Small intestine (tissue), 7 donors: Measurements from ENCODE around the gene PCDH12. TPM values are rescaled to one million over a fixed set of nuclear protein-coding genes. Genes with fewer than 3 reads are reported as not detected.

Source experiments
- DNase-seq, 2 donors: peaks; one replicate each; pipeline versions ENCODE4 v3.0.0 to v3.0.0-alpha.2; 2013
- FAIRE-seq: peaks from 2 replicates; lab custom pipeline; 2012; peaks lifted over from hg19 to GRCh38; lab: Jason Lieb, UNC
- H3K27ac ChIP-seq, 3 donors: one replicate each; pipeline ENCODE4 v1.5.1; 2013; ENCODE audit warnings: low read length in 2 of 3, mild to moderate bottlenecking in 2 of 3, control low read depth in 1 of 3, inconsistent platforms in 1 of 3, low read depth in 1 of 3, moderate library complexity in 1 of 3
- H3K27me3 ChIP-seq, 3 donors: one replicate each; pipeline ENCODE4 v1.6.1; 2013; ENCODE audit warnings: low read length in 3 of 3, inconsistent platforms in 1 of 3; ENCODE audit not compliant: control insufficient read depth in 3 of 3, insufficient read depth in 3 of 3
- H3K36me3 ChIP-seq, 3 donors: one replicate each; pipeline ENCODE4 v1.6.1; 2013; ENCODE audit warnings: low read length in 3 of 3, inconsistent platforms in 1 of 3, low read depth in 1 of 3, mild to moderate bottlenecking in 1 of 3, moderate library complexity in 1 of 3; ENCODE audit not compliant: control insufficient read depth in 3 of 3, insufficient read depth in 2 of 3
- H3K4me1 ChIP-seq, 3 donors: one replicate each; pipeline ENCODE4 v1.6.1; 2013; ENCODE audit warnings: low read length in 2 of 3, inconsistent platforms in 1 of 3, low read depth in 1 of 3, mild to moderate bottlenecking in 1 of 3, moderate library complexity in 1 of 3; ENCODE audit not compliant: control insufficient read depth in 3 of 3, insufficient read depth in 2 of 3
- H3K4me3 ChIP-seq, 3 donors: one replicate each; pipeline ENCODE4 v1.5.1; 2013; ENCODE audit warnings: low read length in 3 of 3, control low read depth in 1 of 3, inconsistent platforms in 1 of 3, low read depth in 1 of 3, mild to moderate bottlenecking in 1 of 3, moderate library complexity in 1 of 3
- H3K9me3 ChIP-seq, 2 donors: one replicate each; pipeline ENCODE4 v1.6.1; 2013; ENCODE audit warnings: low read depth in 1 of 2, low read length in 1 of 2; ENCODE audit not compliant: control insufficient read depth in 2 of 2, insufficient read depth in 1 of 2
- WGBS, 3 donors: extraction: QIAGEN DNeasy Blood & Tissue Kit; methylation state at CpG; one replicate each; pipeline ENCODE4 v1.1.7; 2013; 5-methylcytosine and 5-hydroxymethylcytosine counted together
- polyA plus RNA-seq, 4 donors: library from polyadenylated mRNA; stranded (reverse) in 3 of 4; unstranded in 1 of 4; fragments of 200-250 nt in 3 of 4; fragments of 120-200 nt in 1 of 4; gene quantifications; one replicate each; pipeline versions ENCODE4 v1.2.1 to v1.2.3, GENCODE V29; 2013
- donor health status: healthy with polysubstance abuse.
- donor health status: control.
- donor health status: control.
- donor health status: Bipolar disorder and iron deficiency.
- donor health status: healthy.

PCDH12 gene
- polyA plus RNA-seq, 4 donors, result under 0.01 to 5.1 (median 2.6) TPM; not detected in 1

DNA sequence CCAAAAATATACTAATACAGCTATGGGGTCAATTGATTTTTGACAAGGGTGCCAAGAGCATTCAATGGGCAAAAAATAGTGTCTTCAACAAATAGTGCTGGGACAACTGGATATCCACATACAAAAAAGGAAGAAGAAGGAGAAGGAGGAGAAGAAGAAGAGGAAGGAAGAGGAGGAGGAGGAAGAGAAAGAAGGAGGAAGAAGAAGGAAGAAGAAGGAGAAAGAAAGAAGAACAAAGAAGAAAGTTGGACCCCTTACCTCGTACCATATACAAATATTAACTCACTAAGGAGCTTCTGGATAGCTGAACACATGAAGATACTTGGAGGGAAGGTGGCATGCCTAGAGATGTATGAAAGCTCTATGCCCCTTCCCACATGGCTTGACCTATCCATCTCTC is 51.5 kb downstream of the PCDH12 start:
- H3K9me3 ChIP-seq, result no peaks in the 10 kb centered on the region
- DNase-seq (no peak), FAIRE-seq (no peak)
- H3K27me3 ChIP-seq, result peaks cover 0 to 2% (median 0%) of the 10 kb centered on the region in 3 donors
- H3K4me1 ChIP-seq, result no peaks in the 10 kb centered on the region
- H3K36me3 ChIP-seq, result no peaks in the 10 kb centered on the region
- H3K4me3 ChIP-seq, result no peak overlapping the region
- WGBS, 3 donors, result 39 to 83% (median 48%) methylated on average over 1 of the region's 1 CpG
- no peak overlapping the region for H3K27ac ChIP-seq

DNA sequence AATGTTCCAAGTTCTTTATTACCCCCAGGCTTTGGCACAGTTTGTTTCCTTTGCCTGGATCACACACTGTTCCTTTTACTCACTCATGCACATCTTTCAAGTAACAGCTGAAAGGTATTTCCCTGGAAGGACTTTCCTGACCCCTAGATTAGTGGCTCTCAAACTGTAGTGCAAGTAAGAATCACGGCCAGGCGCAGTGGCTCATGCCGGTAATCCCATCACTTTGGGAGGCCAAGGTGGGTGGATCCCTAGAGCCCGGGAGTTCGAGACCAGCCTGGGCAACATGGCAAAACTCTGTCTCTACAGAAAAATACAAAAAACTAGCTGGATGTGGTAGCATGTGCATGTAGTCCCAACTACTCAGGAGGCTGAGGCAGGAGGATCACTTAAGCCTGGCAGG is 53.5 kb downstream of the PCDH12 start:
- H3K36me3 ChIP-seq, result no peaks in the 10 kb centered on the region
- no peak for FAIRE-seq
- H3K27me3 ChIP-seq, result peaks cover 0 to 2% (median 0%) of the 10 kb centered on the region in 3 donors
- WGBS, 3 donors, result 83 to 89% (median 86%) methylated on average over 5 of the region's 5 CpGs
- H3K9me3 ChIP-seq, result no peaks in the 10 kb centered on the region
- H3K4me3 ChIP-seq, result no peak overlapping the region
- no peaks in the 10 kb centered on the region for H3K4me1 ChIP-seq
- H3K27ac ChIP-seq, result no peak overlapping the region
- DNase-seq, result no peak

DNA sequence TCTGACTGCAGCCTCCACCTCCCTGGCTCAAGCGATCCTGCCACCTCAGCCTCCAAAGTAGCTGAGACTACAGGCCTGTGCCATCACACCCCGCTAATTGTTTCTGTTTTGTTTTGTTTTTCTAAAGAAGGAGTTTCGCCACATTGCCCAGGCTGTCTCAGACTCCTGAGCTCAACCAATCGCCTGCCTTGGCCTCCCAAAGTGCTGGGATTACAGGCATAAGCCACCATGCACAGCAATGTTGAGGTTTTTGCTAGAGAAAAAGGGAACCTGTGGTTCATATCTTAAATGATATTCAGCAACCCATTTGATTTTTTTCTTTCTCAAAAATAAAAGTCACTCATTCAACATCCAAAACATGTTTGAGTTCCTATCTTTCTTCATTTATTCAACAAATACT is 54.7 kb downstream of the PCDH12 start:
- Histone ChIP-seq H3K4me1 (no peaks in the 10 kb centered on the region), H3K36me3 (no peaks in the 10 kb centered on the region), H3K27ac (no peak overlapping the region), H3K4me3 (no peak overlapping the region), H3K27me3 (peaks cover 0 to 2% (median 0%) of the 10 kb centered on the region in 3 donors), H3K9me3 (no peaks in the 10 kb centered on the region)
- WGBS, 3 donors, result 74 to 80% (median 78%) methylated on average over 4 of the region's 4 CpGs
- FAIRE-seq (no peak), DNase-seq (no peak)

DNA sequence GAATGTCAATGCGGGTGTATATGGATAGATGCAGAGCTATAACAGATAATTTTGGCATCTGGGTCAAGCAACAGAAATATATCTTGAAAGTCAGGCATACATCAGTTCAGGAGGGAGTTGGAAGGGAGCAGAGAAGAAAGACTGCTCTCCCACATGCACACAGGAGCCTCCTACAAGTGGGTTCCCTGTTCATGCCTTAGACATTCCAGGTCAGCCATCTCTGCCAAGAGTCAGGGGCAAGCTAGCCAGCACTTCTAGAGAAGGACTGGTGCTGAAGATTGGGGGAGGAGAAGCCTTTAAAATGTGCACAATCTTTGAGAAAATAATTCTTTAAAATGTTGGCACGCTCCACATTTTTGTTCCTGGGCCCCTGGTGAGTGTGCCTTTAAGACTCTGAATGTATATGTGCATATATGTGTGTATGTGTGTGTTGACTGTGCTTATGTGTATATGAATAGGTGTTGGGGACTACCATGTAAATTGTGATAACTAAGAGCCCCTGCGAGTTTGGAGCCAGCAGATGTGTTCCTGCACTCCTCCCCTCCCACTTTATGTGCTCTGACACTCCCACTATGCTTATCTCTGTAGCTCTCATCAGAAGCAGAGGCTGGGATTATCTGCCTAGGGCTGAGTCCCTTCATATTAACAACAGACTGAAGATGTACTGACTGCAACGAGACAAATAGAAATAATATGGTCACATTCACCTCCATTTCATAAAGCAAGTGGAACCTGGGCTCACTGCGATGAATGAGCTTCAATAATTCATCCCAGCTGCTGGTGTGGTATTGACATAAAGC is 55.8 kb downstream of the PCDH12 start:
- Histone ChIP-seq H3K27ac (no peak overlapping the region), H3K4me1 (no peaks in the 10 kb centered on the region), H3K36me3 (no peaks in the 10 kb centered on the region), H3K27me3 (peaks cover 0 to 2% (median 0%) of the 10 kb centered on the region in 3 donors), H3K9me3 (no peaks in the 10 kb centered on the region), H3K4me3 (no peak overlapping the region)
- whole genome bisulfite sequencing, 3 donors, result 56 to 62% (median 57%) methylated on average over 5 of the region's 5 CpGs
- no peak for DNase-seq
- FAIRE-seq, result no peak

DNA sequence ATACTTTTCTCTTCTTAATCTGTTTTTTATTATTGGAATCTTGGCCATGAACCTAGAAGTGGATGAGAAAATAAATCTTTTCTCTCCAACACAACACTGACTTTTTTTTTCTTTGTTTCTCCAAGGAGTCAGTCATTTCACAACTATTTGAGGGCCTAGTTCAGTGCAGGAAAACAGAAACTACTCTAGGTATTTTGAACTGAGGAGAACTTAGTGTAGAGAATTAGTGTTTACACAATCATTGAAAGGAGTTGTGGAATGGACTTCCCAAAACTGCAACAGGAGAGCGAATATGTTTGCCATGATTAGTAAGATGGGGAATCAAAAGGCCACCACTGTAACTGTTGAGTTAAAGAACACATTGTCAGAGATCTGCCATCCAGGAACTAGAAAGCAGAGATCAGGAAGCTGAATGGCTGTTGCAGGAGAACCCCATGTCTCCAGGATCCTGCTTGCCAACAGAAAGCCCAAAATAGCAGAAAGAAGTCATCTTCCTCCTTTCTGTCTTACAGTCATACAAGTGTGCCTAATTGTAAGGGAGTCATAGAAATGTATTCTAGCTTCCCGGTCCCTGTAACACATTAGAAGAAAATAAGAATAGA is 59.5 kb downstream of the PCDH12 start:
- no peak for FAIRE-seq
- 76 to 79% (median 79%) methylated on average over 2 of the region's 2 CpGs for WGBS, 3 donors

DNA sequence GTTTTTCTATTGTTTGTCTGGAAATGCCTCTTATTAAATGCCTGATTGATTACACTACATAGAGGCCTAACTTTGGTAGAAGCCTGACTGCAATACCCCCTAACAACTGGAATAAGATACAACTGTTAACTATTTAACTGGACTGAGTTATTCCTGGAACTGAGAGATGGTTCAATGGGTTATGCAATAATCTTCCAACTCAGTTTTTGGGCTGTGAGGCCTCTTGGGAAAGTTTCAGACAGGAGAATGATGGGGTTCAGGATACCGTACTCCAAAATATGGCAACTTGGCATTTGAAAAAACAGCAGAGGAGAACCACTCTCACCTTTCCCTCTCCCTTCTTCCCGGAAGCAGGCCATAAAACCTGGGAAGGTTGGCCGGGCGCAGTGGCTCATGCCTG is 60.6 kb downstream of the PCDH12 start:
- 91 to 95% (median 92%) methylated on average over 4 of the region's 4 CpGs for WGBS, 3 donors
- H3K27me3 ChIP-seq, result peaks cover 0 to 2% (median 0%) of the 10 kb centered on the region in 3 donors
- H3K4me1 ChIP-seq, result no peaks in the 10 kb centered on the region
- H3K27ac ChIP-seq, result no peak overlapping the region
- no peaks in the 10 kb centered on the region for H3K36me3 ChIP-seq
- FAIRE-seq (no peak), DNase-seq (no peak)
- no peaks in the 10 kb centered on the region for H3K9me3 ChIP-seq
- no peak overlapping the region for H3K4me3 ChIP-seq

More for the DNA sequence above, 59.5 kb downstream of the PCDH12 start:
- Histone ChIP-seq H3K4me3 (no peak overlapping the region), H3K4me1 (no peaks in the 10 kb centered on the region), H3K9me3 (no peaks in the 10 kb centered on the region), H3K36me3 (no peaks in the 10 kb centered on the region), H3K27me3 (peaks cover 0 to 2% (median 0%) of the 10 kb centered on the region in 3 donors), H3K27ac (no peak overlapping the region)
- DNase-seq, result no peak

Other genes with a start within 250 kb of the PCDH12 start
- 10 to 100 TPM; 15.7 to 43.9 (median 24.8) TPM for gene PCDH1, start 79.8 kb downstream of the PCDH12 start, polyA plus RNA-seq
- gene DELE1, start 34.3 kb downstream of the PCDH12 start, polyA plus RNA-seq, result 100 to 1,000 TPM in 1 of 4 donors, 10 to 100 TPM in 3; 32.2 to 120 (median 44.4) TPM
- 10 to 100 TPM; 26.2 to 52.6 (median 33.9) TPM for gene RNF14, start 10.9 kb upstream of the PCDH12 start, polyA plus RNA-seq
- 100 to 1,000 TPM in 1 of 4 donors, 10 to 100 TPM in 3; 20.6 to 123 (median 31.0) TPM for gene GNPDA1, start 54.8 kb upstream of the PCDH12 start, polyA plus RNA-seq
- 10 to 100 TPM; 28.9 to 63.4 (median 37.6) TPM for gene NDFIP1, start 150.6 kb upstream of the PCDH12 start, polyA plus RNA-seq